GM19043 (cell line): ENCODE data around the gene NGEF.
"Not testable (repeated sequence)": the region's sequence is repeated elsewhere in the genome, so short reads cannot be mapped to it uniquely, and the experiment has no call there.

ENCODE experiments used
- ATAC-seq: cut with Tn5 transposase; IDR thresholded peaks from one replicate; pipeline ENCODE4 v1.9.1; 2021; ENCODE audit warnings: low read depth; ENCODE audit not compliant: unreplicated experiment

Gene NGEF

GRCh38 chr2:233013027-233013461, at the start of gene NGEF:
TSS of gene NGEF (minus strand) at chr2:233013256. CDS start at chr2:232974890, 38,366 bp downstream.
- no peak for ATAC-seq

GRCh38 chr2:233062451-233062850, 49.4 kb upstream of the NGEF start:
- ATAC-seq: no peak

- ATAC-seq: no peak
Observed at GRCh38 chr2:233061591-233062450, 48.8 kb upstream of the NGEF start.

GRCh38 chr2:233060980-233061590, 48.0 kb upstream of the NGEF start:
- no peak for ATAC-seq

DNA sequence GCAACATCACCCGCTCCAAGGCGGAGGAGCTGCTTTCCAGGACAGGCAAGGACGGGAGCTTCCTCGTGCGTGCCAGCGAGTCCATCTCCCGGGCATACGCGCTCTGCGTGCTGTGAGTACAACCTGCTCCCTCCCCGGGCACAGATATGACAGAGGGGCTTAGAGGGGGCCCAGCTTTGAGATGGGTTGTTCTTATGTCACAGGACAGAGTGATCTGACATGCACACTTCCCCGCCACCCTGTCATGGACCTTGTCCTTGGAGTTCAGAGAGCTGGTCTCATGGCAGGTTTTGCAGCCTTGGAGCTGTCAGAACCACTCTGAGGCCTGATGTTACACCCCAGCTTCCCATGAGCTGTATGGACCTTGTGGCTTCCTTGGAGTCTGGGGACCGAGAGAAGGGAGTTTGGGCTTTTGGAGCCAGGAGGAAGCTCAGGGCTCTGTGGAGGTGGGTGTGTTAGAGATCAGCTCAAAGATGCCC, 47.5 kb upstream of the NGEF start:
- ATAC-seq: no peak

- peak; percentile 49 for ATAC-seq
Observed at GRCh38 chr2:233059797-233060500, 46.9 kb upstream of the NGEF start, which contains the start of gene INPP5D. TSS of gene INPP5D (plus strand) at chr2:233060342. CDS start at chr2:233060479, 137 bp downstream.

GRCh38 chr2:233059547-233059796, 46.4 kb upstream of the NGEF start:
- no peak for ATAC-seq

DNA sequence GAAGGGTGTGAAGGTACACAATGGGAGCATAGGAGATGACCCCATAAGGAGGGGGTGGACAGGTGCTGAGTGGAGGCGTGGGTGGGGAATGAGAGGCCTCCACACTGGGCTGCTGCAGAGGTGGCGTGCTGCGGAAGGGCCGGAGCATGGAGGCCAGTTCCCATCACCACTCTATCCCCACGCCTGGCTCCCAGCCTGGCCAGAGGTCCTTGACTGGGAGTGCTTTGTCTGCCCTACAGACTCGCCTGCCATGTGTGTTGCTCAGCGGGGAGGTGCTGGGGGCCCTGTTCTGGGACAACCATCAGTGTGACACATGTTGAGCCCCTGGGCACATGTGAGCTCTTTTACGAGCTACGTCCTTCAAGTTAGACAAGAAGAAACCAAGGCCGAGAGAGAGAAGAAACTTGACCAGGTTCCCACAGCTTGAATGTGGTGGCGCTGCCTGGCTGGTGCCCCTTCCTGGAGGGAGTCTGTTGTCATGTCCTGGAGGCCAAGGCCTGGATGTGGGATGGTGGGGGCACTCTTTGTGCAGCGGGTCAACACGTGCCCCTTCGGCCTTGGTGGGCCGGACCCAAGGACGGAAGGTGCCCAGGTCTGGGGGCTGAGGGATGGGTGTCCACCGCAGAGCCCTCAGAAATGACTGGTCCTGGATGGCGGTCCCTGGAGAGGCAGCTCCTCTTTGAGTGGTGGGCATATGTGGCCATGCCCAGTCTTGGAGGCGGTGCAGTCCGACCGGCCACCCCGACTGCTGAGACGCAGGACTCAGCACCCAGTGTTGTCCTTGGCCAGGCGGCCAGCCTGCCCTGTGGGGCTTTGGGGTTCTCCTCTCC, 45.9 kb upstream of the NGEF start:
- no peak for ATAC-seq

- ATAC-seq: no peak
Observed at GRCh38 chr2:233056961-233057605, 44.0 kb upstream of the NGEF start.

GRCh38 chr2:233055362-233055761, 42.3 kb upstream of the NGEF start:
- no peak for ATAC-seq

- no peak for ATAC-seq
Observed at GRCh38 chr2:233053928-233054784, 41.1 kb upstream of the NGEF start.

DNA sequence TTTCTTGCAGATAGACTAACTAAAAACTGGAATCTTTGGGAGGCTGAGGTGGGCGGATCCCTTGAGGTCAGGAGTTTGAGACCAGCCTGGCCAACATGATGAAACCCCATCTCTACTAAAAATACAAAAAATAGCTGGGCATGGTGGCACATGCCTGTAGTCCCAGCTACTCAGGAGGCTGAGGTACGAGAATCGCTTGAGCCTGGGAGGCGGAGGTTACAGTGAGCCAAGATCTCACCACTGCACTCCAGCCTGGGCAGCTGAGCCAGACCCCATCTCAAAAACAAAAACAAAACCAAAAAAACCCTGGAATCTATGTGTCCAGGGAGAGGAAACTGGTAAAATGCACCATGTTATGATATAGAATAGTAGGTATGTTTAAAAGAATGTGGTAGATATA, 39.5 kb upstream of the NGEF start:
- ATAC-seq: not testable (repeated sequence)

- no peak for ATAC-seq
Observed at GRCh38 chr2:233051241-233052149, 38.4 kb upstream of the NGEF start.

- no peak for ATAC-seq
Observed at GRCh38 chr2:233049194-233049761, 36.2 kb upstream of the NGEF start.

DNA sequence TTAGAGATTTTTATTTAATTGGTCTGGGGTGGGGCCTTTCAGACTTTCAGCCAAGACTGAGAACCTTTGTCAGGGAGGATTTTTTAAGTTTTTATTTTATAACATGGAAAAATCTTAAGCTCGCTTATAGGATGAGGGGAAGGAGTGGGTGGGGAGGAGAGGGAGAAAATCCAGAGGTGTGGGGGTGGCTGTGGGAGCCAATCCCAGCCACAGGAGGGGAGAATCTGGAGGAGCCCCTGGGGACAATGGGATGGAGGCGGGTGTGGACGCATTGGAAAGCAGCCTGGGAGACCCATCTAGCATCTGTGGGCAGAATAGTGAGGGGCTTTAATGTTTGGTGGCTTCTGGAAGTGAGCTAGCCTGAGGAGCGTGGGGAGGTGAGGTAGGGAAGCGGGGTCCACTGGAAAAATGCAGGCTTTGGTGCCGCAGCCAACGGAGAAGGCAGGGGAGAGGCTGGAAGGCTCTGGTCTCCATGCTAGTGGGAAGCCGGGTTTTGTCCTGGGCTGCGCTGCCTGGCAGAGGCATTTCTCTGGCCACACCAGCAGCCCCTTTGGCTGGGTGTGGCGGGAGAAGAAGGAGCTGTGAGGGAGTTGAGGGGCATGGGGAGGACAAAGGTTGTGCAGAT, 35.6 kb upstream of the NGEF start:
- no peak for ATAC-seq

DNA sequence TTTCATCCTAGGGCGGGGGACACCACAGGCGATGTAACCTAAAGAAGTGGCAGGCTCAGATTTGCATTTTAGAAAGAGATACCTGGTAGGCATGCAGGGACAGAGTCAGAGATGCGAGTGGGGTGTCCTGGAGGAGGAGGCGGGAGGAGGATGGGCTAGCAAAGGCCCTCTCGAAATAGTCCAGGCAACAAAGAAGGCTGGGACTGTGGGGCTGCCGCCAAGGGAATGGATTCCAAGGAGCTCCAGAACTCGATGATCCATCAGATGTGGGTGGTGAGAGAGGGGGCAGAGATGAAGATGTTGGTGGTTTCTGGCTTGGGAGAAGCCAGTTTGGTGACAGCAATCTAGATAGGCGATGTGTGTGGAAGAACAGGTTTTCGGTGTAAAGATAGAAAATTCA, 34.6 kb upstream of the NGEF start:
- no peak for ATAC-seq

DNA sequence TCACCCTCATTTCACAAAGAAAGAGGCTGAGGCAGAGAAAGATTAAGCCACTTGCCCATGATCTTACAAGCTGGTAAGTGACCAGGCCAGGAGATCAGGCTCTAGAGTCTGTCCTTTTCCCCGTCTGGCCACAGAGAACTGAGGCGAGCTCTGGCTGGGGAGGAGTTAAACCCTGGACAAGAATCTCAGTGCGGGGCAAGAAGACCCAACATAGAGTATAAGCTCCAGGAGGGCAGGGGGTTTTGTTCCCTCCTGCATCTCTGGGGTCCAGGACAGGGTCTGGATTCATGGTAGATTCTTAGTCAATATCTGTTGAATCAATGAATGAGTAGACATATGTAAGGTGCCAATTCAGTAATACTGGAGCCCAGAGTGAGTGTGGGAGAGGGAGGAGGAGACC, 34.1 kb upstream of the NGEF start:
- ATAC-seq: no peak
